Spleen (tissue), 7 donors: ENCODE data around the gene RBM25.

Experiments used
- CTCF ChIP-seq, 11 experiments: fragments of 200-600 bp in 7 of 11; fragments of 450-650 bp in 4 of 11; sonication (generic) in 4 of 11; IDR thresholded peaks in 8 of 11; conservative IDR thresholded peaks in 3 of 11; 1 replicate in 7 of 11; 2 replicates in 4 of 11; pipeline versions ENCODE4 v1.4.0 to v1.8.0; 2016 to 2021; ENCODE audit warnings: antibody characterized with exemption in 11 of 11, inconsistent platforms in 4 of 11, mild to moderate bottlenecking in 1 of 11
- POLR2A ChIP-seq, 3 donors: fragments of 450-650 bp; IDR thresholded peaks; one replicate each; pipeline ENCODE4 v1.5.1; 2017; ENCODE audit warnings: antibody characterized with exemption in 3 of 3, mild to moderate bottlenecking in 1 of 3
- POLR2AphosphoS5 ChIP-seq, 3 donors: sonication (generic); formaldehyde crosslinking; IDR thresholded peaks; one replicate each; pipeline ENCODE4 v1.5.1; 2017; ENCODE audit warnings: antibody characterized with exemption in 3 of 3
- donor health status: DM: no; HTN: no; CAD: no; lungs with moderate emphysema.
- donor health status: DM: no; HTN: no; CAD: no.
- donor health status: DM: no; HTN: no; CAD: no.

GRCh38 chr14:73057944-73058223 lies 450 bp upstream of the RBM25 start:
- TF ChIP-seq POLR2AphosphoS5 (IDR thresholded peaks at IDR 0.05) (no peak), CTCF (IDR thresholded peaks at IDR 0.05 in 8 of 11, conservative IDR thresholded peaks at IDR 0.05 in 3 of 11) (no peak), POLR2A (IDR thresholded peaks at IDR 0.05) (no peak)
